AG09309 (cell line): ENCODE measurements around the gene REEP3.
"Not testable (repeated sequence)": the region's sequence is repeated elsewhere in the genome, so short reads cannot be mapped to it uniquely, and the experiment has no call there.

ENCODE experiments used
- DNase-seq: peaks from one replicate; pipeline ENCODE4 v3.0.0-alpha.2; 2010; ENCODE audit warnings: low read depth
- H3K4me3 ChIP-seq: 2 replicates; pipeline ENCODE4 v1.5.1; 2011; ENCODE audit warnings: mild to moderate bottlenecking, low read depth, low read length, moderate library complexity; ENCODE audit not compliant: control insufficient read depth
- CTCF ChIP-seq: IDR thresholded peaks from 2 replicates; pipeline ENCODE4 v1.5.1; 2011; ENCODE audit warnings: mild to moderate bottlenecking, low read depth, low read length, inconsistent platforms; ENCODE audit not compliant: insufficient read depth, control insufficient read depth; ENCODE audit errors: missing control alignments

Gene REEP3

GRCh38 chr10:63496561-63496960, 24.6 kb upstream of the REEP3 start:
- no peak overlapping the region for H3K4me3 ChIP-seq
- DNase-seq = no peak
- no peak for TF ChIP-seq CTCF

GRCh38 chr10:63497321-63497720, 23.9 kb upstream of the REEP3 start:
- no peak overlapping the region for H3K4me3 ChIP-seq

GRCh38 chr10:63498665-63499064, 22.5 kb upstream of the REEP3 start:
- no peak overlapping the region for H3K4me3 ChIP-seq
- no peak for DNase-seq
- no peak for TF ChIP-seq CTCF

More at GRCh38 chr10:63497321-63497720, 23.9 kb upstream of the REEP3 start:
- no peak for DNase-seq
- TF ChIP-seq CTCF = no peak

GRCh38 chr10:63500551-63500950, 20.6 kb upstream of the REEP3 start:
- not testable (repeated sequence) for H3K4me3 ChIP-seq, DNase-seq

- no peak overlapping the region for H3K4me3 ChIP-seq
- no peak for TF ChIP-seq CTCF
- DNase-seq = no peak
These were observed 19.2 kb upstream of the REEP3 start for GRCh38 chr10:63501954-63502353.

- H3K4me3 ChIP-seq = no peak overlapping the region
- no peak for TF ChIP-seq CTCF
- no peak for DNase-seq
These were observed 18.4 kb upstream of the REEP3 start for GRCh38 chr10:63502832-63503231.

- no peak for TF ChIP-seq CTCF
- DNase-seq = no peak
- no peak overlapping the region for H3K4me3 ChIP-seq
These were observed 17.8 kb upstream of the REEP3 start for GRCh38 chr10:63503395-63503794.
